Muscle of leg (tissue), 9 donors: ENCODE data around the gene RNASE4. TPM values are rescaled to one million over a fixed set of nuclear protein-coding genes. Genes with fewer than 3 reads are reported as not detected.

Experiments
- polyA plus RNA-seq, 8 donors: library from polyadenylated mRNA; unstranded; fragments of 120-200 nt; gene quantifications; one replicate each; pipeline versions ENCODE4 v1.2.1 to v1.2.3, GENCODE V29; 2013; ENCODE audit warnings: inconsistent platforms in 1 of 8, low replicate concordance in 1 of 8; ENCODE audit not compliant: insufficient read length in 8 of 8, insufficient read depth in 1 of 8
- total RNA-seq: library from RNA; stranded (reverse); fragments of 120-200 nt; gene quantifications from one replicate; pipeline ENCODE4 v1.2.4, GENCODE V29; 2013

RNASE4 gene
- total and polyA plus RNA-seq, 9 donors: 2.4 to 18.4 (median 5.5) TPM

Other genes starting within 250 kb of the RNASE4 start
- 1.1 TPM for gene KLHL33, start 248.4 kb upstream of the RNASE4 start, total RNA-seq
- gene KLHL33, start 248.4 kb upstream of the RNASE4 start, polyA plus RNA-seq: 1 to 10 TPM in 4 of 8 donors, under 1 TPM in 4; 0.37 to 2.5 (median 1.1) TPM
- 28.8 TPM for gene OSGEP, start 229.7 kb upstream of the RNASE4 start, total RNA-seq
- gene OSGEP, start 229.7 kb upstream of the RNASE4 start, polyA plus RNA-seq: 10 to 100 TPM; 26.4 to 47.5 (median 34.0) TPM
- gene APEX1, start 229.3 kb upstream of the RNASE4 start, total RNA-seq: 60.0 TPM
- gene APEX1, start 229.3 kb upstream of the RNASE4 start, polyA plus RNA-seq: 100 to 1,000 TPM; 175 to 205 (median 185) TPM
- 13.7 TPM for gene PIP4P1, start 223.1 kb upstream of the RNASE4 start, total RNA-seq
- 10 to 100 TPM; 19.4 to 25.4 (median 20.5) TPM for gene PIP4P1, start 223.1 kb upstream of the RNASE4 start, polyA plus RNA-seq
- gene PNP, start 215.2 kb upstream of the RNASE4 start, total RNA-seq: 8.9 TPM
- gene PNP, start 215.2 kb upstream of the RNASE4 start, polyA plus RNA-seq: 10 to 100 TPM in 7 of 8 donors, 1 to 10 TPM in 1; 9.8 to 16.5 (median 11.6) TPM
- gene RNASE10, start 179.0 kb upstream of the RNASE4 start, total RNA-seq: 0.09 TPM
- under 1 TPM in 3 of 8 donors, not detected in 5; 0.16 to 0.27 (median 0.23) TPM for gene RNASE10, start 179.0 kb upstream of the RNASE4 start, polyA plus RNA-seq
- not detected for gene RNASE9, start 123.5 kb upstream of the RNASE4 start, total RNA-seq
- not detected for gene RNASE9, start 123.5 kb upstream of the RNASE4 start, polyA plus RNA-seq
- gene RNASE11, start 96.6 kb upstream of the RNASE4 start, total RNA-seq: not detected
- not detected for gene RNASE11, start 96.6 kb upstream of the RNASE4 start, polyA plus RNA-seq
- not detected for gene RNASE12, start 93.2 kb upstream of the RNASE4 start, total RNA-seq
- not detected for gene RNASE12, start 93.2 kb upstream of the RNASE4 start, polyA plus RNA-seq
- gene OR6S1, start 42.9 kb upstream of the RNASE4 start, total RNA-seq: not detected
- not detected for gene OR6S1, start 42.9 kb upstream of the RNASE4 start, polyA plus RNA-seq
- gene ANG, start 4.2 kb downstream of the RNASE4 start, total RNA-seq: 4.6 TPM
- gene ANG, start 4.2 kb downstream of the RNASE4 start, polyA plus RNA-seq: 1 to 10 TPM; 1.9 to 5.0 (median 3.0) TPM
- not detected for gene EDDM3A, start 61.3 kb downstream of the RNASE4 start, total RNA-seq
- not detected for gene EDDM3A, start 61.3 kb downstream of the RNASE4 start, polyA plus RNA-seq
- gene EDDM3B, start 83.8 kb downstream of the RNASE4 start, total RNA-seq: not detected
- gene EDDM3B, start 83.8 kb downstream of the RNASE4 start, polyA plus RNA-seq: not detected
- gene RNASE6, start 96.7 kb downstream of the RNASE4 start, total RNA-seq: 4.8 TPM
- 1 to 10 TPM; 5.0 to 7.9 (median 5.7) TPM for gene RNASE6, start 96.7 kb downstream of the RNASE4 start, polyA plus RNA-seq
- gene RNASE1, start 118.3 kb downstream of the RNASE4 start, total RNA-seq: 204 TPM
- gene RNASE1, start 118.3 kb downstream of the RNASE4 start, polyA plus RNA-seq: 100 to 1,000 TPM; 135 to 259 (median 209) TPM
- not detected for gene RNASE3, start 206.8 kb downstream of the RNASE4 start, total RNA-seq
- gene RNASE3, start 206.8 kb downstream of the RNASE4 start, polyA plus RNA-seq: 1 to 10 TPM in 1 of 8 donors, under 1 TPM in 6, not detected in 1; 0.18 to 1.1 (median 0.32) TPM